Epithelial cell of esophagus (primary cell): ENCODE results near the gene SLC41A1.

Experiments used
- DNase-seq: peaks from one replicate; pipeline ENCODE4 v3.0.0; 2010; ENCODE audit warnings: low read depth
- H3K4me3 ChIP-seq: 2 replicates; pipeline ENCODE4 v1.5.1; 2011; ENCODE audit warnings: mild to moderate bottlenecking, low read length, control low read depth
- TF ChIP-seq, protein P1 (sequence below): IDR thresholded peaks from 2 replicates; pipeline ENCODE4 v1.5.1; 2011; ENCODE audit warnings: low read depth, mild to moderate bottlenecking, low read length, control low read depth, inconsistent platforms; ENCODE audit not compliant: insufficient read depth; ENCODE audit errors: missing control alignments

Gene SLC41A1

DNA sequence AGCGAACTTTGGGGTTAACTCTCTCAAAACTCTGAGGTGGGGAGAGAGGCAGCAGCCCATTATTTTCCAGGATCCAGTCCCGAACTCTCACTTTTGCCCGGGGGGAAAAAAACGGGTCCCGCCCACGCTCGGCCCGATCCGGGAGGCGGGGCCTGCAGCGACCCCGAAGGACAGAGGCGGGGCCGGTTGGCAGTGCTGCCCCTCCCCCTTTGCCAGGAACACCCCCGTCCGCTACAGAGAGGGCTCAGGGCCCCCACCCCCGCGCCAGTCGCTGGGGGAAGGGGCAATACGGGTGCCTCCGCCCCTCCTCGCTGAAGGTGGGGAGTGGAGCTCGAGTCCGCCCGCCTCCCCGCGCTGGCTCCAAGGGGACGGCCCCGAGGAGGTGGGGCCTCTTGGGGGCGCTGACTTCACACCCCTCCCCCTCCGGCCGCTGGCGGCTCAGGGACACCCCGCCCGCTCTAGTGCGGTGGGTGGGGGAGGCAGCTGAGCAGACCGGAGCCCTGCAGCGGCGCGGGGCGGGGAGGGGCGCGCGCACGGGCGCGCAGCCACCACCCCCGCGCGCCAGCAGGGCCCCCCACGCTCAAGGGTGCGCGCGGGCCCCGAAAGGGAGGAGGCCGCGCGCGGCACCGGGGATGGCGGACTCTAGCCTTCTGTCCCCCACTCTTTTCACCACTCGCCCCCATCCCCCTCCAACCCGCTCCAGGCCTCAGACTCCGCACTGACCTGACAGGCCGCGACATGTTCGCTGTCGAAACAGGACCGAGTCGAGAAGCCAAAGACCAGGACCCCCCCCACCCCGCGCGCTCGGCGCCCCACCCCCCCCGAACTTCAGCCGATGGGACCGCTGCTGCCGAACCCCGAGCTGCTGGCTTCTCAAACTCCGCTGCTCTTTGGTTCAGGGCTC is 63.5 kb downstream of the SLC41A1 start:
- H3K4me3 ChIP-seq: peak overlapping the region; percentile 95
- TF ChIP-seq, protein P1, sequence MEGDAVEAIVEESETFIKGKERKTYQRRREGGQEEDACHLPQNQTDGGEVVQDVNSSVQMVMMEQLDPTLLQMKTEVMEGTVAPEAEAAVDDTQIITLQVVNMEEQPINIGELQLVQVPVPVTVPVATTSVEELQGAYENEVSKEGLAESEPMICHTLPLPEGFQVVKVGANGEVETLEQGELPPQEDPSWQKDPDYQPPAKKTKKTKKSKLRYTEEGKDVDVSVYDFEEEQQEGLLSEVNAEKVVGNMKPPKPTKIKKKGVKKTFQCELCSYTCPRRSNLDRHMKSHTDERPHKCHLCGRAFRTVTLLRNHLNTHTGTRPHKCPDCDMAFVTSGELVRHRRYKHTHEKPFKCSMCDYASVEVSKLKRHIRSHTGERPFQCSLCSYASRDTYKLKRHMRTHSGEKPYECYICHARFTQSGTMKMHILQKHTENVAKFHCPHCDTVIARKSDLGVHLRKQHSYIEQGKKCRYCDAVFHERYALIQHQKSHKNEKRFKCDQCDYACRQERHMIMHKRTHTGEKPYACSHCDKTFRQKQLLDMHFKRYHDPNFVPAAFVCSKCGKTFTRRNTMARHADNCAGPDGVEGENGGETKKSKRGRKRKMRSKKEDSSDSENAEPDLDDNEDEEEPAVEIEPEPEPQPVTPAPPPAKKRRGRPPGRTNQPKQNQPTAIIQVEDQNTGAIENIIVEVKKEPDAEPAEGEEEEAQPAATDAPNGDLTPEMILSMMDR: no peak
- peak; percentile 97 for DNase-seq

DNA sequence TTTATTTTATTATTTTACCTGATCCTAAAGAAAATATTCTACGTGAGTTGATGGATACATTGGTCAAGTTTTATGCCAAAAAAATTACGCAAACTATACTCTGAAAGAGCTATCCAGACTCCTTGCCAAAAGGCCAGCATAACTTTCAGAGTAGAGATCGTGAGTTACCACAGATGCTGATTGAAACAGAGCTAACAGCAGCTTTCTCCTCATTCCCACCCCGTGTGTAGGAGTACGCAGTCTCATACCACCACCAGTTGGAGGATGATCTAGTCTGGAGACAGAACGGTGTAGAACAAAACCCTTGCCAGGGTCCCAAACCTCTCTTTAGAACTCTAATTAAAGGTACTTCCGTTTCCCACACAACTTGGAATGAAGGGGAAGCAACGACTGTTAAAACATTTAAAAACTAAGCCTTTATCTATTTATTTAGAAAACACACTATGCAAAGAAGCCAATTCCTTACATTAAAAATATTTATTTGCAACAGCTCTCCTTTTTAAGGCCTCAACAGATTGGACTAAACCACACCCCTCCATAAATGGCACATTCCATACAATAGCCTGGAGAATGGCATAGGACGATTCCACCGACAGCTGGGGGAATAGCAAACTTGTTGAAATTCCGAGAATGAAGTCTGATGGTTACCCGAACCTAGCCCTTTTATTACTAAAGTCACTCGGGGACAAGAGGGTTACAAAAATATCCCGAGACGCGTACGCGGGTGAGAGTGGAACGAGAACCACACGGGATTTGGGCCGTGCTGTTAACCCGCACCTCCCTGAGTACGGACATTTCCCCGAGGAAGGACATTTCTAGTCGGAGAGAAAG is 64.4 kb downstream of the SLC41A1 start:
- peak overlapping the region; percentile 95 for H3K4me3 ChIP-seq
- TF ChIP-seq, protein P1: no peak
- DNase-seq: peak; percentile 62

DNA sequence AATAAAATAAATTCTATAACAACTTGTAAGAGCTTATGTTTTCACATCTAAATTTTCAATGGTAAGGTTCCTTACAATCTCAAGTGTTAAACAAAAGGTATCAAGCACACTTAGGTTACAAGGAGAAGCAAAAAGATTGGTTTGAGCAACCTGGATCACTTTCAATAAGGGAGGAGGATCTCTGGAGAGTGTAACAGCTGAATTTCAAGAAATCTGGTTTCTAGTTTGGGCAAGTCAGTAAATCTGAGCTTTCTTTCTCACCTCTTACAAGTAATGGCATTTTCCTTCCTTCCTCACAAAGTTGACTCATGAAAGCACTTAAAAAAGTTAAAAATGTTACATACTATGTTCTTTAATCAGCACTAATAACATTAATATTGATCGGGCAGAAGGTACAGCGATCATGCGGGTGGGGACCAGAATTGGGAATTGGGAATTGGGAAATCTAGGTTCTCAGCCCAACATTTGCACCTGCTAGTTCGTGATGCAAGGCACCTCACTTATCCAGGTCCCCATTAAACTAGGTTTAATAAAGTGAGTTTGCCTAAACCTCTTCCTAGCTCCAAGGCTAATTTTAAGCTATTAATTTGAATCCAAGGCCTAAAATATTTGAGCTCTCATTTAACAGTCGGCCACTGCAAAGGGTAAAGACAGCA is 66.1 kb downstream of the SLC41A1 start:
- TF ChIP-seq, protein P1: no peak
- peak; percentile 19 for DNase-seq
- H3K4me3 ChIP-seq: peak overlapping the region; percentile 22

DNA sequence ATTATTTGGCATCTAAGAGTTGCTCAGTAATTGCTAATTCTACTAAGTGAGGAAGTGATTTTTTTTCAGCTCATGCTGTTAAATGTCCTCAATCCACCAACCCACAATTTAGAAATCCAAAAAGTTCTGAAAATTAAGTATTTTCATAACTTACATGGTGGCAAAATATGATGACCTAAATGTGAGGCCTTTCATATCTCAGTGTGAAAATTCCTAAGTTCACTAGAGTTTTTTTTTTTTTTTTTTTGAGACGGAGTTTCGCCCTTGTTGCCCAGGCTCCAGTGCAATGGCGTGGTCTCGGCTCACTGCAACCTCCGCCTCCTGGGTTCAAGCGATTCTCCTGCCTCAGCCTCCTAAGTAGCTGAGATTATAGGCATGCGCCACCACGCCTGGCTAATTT is 68.6 kb downstream of the SLC41A1 start:
- TF ChIP-seq, protein P1: no peak
- no peak for DNase-seq
- H3K4me3 ChIP-seq: no peak overlapping the region

DNA sequence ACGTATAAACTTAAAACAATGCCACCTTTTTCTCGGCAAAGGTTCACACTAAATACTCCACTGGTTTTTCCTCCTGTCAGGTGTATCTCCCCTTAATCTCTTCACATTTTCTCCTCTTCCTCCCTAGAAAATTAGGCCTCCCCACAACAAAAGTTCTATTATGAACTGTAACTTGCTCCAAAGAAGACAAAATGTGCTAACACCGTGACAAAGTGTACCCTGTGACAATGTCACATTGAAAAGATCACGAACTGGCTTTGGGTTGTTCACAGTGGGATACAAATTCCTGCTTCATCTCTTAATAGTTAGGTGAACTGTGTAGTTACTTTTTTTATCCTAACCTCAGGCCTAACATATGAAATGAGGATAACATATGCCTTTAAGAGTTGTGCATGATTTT is 69.0 kb downstream of the SLC41A1 start:
- TF ChIP-seq, protein P1: no peak
- DNase-seq: no peak
- no peak overlapping the region for H3K4me3 ChIP-seq

DNA sequence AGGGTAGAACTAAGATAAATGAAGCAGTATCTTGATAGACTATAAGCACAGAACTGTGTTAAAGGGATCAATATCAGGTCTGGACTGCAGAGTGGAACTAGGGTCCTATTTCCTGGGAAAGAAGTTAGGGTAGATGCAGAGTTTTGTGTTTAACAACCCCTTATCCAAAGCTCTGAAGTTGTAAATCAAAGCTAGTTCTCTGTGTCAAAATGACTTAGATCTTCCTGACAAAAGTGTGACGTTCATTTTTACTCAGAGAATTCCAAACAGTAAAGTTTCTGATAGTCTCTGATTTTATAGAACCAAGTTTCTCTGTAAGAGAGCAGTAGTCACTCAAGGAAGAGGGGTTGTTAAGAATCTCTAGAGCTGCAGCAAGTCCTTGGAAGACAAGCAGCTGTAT is 71.3 kb downstream of the SLC41A1 start:
- DNase-seq: no peak
- TF ChIP-seq, protein P1: no peak
- no peak overlapping the region for H3K4me3 ChIP-seq
